HepG2 (cell line): ENCODE measurements around the gene SRPRA. TPM values are rescaled to one million over a fixed set of nuclear protein-coding genes. Genes with fewer than 3 reads are reported as not detected.

Experiments used
- DMAP1 ChIP-seq: IDR thresholded peaks from 2 replicates; pipeline ENCODE4 v1.6.1; 2016
- ELF1 ChIP-seq: sonication (generic); formaldehyde crosslinking; IDR thresholded peaks from 2 replicates; pipeline ENCODE4 v1.4.0; 2020; ENCODE audit warnings: missing genetic modification reagents
- EZH2 ChIP-seq: conservative IDR thresholded peaks from 2 replicates; pipeline ENCODE4 v1.6.1; 2012; ENCODE audit warnings: mild to moderate bottlenecking, low read depth, low read length, moderate library complexity
- FOXK1 ChIP-seq: sonication (generic); formaldehyde crosslinking; IDR thresholded peaks from 2 replicates; pipeline ENCODE4 v1.4.0; 2020; ENCODE audit warnings: low read depth, missing genetic modification reagents, borderline replicate concordance
- HCFC1 ChIP-seq: fragments of 150-350 bp; IDR thresholded peaks from 2 replicates; pipeline ENCODE4 v1.6.1; 2014; ENCODE audit warnings: low read depth, low read length
- JUNB ChIP-seq: sonication (generic); formaldehyde crosslinking; IDR thresholded peaks from 2 replicates; pipeline ENCODE4 v1.8.0; 2022; ENCODE audit warnings: missing genetic modification reagents, mild to moderate bottlenecking, borderline replicate concordance
- KLF6 ChIP-seq: IDR thresholded peaks from 2 replicates; pipeline ENCODE4 v1.8.0; 2016; ENCODE audit warnings: missing biosample characterization, missing genetic modification reagents
- KMT2B ChIP-seq: IDR thresholded peaks from 2 replicates; pipeline ENCODE4 v1.6.1; 2016; ENCODE audit warnings: missing genetic modification reagents, missing compliant biosample characterization
- NR2F6 ChIP-seq, 2 experiments: IDR thresholded peaks; 2 replicates each; pipeline ENCODE4 v1.6.1; 2016; ENCODE audit warnings: antibody characterized with exemption in 1 of 2, mild to moderate bottlenecking in 1 of 2
- POGZ ChIP-seq: sonication (generic); formaldehyde crosslinking; IDR thresholded peaks from 2 replicates; pipeline ENCODE4 v1.4.0; 2020; ENCODE audit warnings: mild to moderate bottlenecking, missing genetic modification reagents
- TARDBP ChIP-seq: sonication (generic); formaldehyde crosslinking; IDR thresholded peaks from 2 replicates; pipeline ENCODE4 v1.8.0; 2022; ENCODE audit warnings: mild to moderate bottlenecking, missing genetic modification reagents
- ZNF333 ChIP-seq: sonication (generic); formaldehyde crosslinking; IDR thresholded peaks from 2 replicates; pipeline ENCODE4 v1.4.0; 2020; ENCODE audit warnings: mild to moderate bottlenecking, missing genetic modification reagents, borderline replicate concordance
- ZSCAN31 ChIP-seq: sonication (generic); formaldehyde crosslinking; IDR thresholded peaks from 2 replicates; pipeline ENCODE4 v1.5.0; 2020; ENCODE audit warnings: low read depth, mild to moderate bottlenecking, missing genetic modification reagents
- polyA plus RNA-seq, 8 experiments: library from polyadenylated mRNA; depleted of rRNA in 3 of 8; stranded (reverse) in 7 of 8; unstranded in 1 of 8; fragments of >200 nt; fragmentation: Illumina TruSeq in 4 of 8; extraction: Trizol in 4 of 8; gene quantifications; 2 replicates each; pipeline versions ENCODE4 v1.2.1 to v1.2.3, GENCODE V29; 2011 to 2016; ENCODE audit warnings: low read depth in 4 of 8, missing spikeins in 1 of 8, mixed read lengths in 1 of 8; ENCODE audit not compliant: insufficient read depth in 1 of 8
- total RNA-seq, 5 experiments: library from RNA; depleted of rRNA; stranded (reverse); fragments of >200 nt; fragmentation: Illumina TruSeq; extraction: Trizol; gene quantifications; 2 replicates each; pipeline ENCODE4 v1.2.3, GENCODE V29; 2016; ENCODE audit warnings: low read depth in 1 of 5
- TF ChIP-seq, protein P1 (sequence below), 2 experiments: IDR thresholded peaks; 2 replicates each; pipeline ENCODE4 v1.6.1; 2011 to 2012; ENCODE audit warnings: low read length in 2 of 2, borderline replicate concordance in 1 of 2, low read depth in 1 of 2, mild to moderate bottlenecking in 1 of 2, moderate library complexity in 1 of 2
- TF ChIP-seq, protein P2 (sequence below): sonication (generic); formaldehyde crosslinking; IDR thresholded peaks from 2 replicates; pipeline ENCODE4 v1.5.1; 2020; ENCODE audit warnings: missing genetic modification reagents, mild to moderate bottlenecking, borderline replicate concordance
- TF ChIP-seq, protein P3 (sequence below): IDR thresholded peaks from 2 replicates; pipeline ENCODE4 v1.6.1; 2012; ENCODE audit warnings: low read depth, low read length, improper control_type of control experiment
- TF ChIP-seq, protein P4 (sequence below): sonication (generic); formaldehyde crosslinking; IDR thresholded peaks from 2 replicates; pipeline ENCODE4 v1.4.0; 2020; ENCODE audit warnings: missing genetic modification reagents

Gene SRPRA
- total and polyA plus RNA-seq, 2 of the 13 experiments (the other 11 are each of a cell fraction or from before 2014, with no cell fraction given) = 27.7 to 64.6 TPM

DNA sequence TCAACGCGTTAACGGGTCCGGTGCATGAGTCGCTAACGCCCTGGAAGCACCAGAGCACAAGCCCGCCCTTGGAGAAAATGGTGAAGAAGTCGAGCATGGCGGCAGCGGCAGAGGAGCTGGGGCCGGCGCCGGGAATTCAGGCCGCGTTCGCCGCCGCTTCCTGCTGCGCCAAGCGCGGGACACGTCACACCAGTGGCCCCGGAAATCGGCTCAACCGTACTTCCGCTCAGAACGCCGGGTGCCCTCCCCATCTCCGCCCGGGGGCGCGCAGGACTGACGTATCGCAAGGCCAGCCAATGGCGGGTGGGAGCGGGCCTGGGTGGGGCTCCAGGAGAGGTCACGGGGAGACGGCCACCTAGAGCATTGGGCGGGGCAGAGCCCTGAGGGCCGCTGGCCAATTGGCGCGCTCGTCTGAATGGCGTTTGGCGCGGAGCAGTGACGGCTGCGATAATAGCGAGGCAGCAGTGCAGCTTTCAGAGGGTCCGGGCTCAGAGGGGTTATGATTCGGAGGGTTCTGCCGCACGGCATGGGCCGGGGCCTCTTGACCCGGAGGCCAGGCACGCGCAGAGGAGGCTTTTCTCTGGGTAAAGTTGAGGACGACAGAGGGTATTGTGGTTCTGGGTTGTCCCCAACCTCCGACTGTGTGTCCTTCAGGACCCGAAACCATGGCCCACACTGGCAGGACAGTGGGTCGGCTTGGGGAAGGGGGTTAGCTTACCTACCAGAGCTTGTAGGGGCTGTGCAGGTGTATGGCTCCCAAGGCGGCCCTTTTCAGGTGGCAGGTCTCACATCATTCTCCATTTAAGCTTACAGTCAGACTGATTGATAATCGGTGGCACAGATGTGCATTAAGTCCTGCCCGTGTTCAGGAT is at the start of gene SRPRA, which contains the start of gene FOXRED1 (continued):
- TF ChIP-seq, protein P1, sequence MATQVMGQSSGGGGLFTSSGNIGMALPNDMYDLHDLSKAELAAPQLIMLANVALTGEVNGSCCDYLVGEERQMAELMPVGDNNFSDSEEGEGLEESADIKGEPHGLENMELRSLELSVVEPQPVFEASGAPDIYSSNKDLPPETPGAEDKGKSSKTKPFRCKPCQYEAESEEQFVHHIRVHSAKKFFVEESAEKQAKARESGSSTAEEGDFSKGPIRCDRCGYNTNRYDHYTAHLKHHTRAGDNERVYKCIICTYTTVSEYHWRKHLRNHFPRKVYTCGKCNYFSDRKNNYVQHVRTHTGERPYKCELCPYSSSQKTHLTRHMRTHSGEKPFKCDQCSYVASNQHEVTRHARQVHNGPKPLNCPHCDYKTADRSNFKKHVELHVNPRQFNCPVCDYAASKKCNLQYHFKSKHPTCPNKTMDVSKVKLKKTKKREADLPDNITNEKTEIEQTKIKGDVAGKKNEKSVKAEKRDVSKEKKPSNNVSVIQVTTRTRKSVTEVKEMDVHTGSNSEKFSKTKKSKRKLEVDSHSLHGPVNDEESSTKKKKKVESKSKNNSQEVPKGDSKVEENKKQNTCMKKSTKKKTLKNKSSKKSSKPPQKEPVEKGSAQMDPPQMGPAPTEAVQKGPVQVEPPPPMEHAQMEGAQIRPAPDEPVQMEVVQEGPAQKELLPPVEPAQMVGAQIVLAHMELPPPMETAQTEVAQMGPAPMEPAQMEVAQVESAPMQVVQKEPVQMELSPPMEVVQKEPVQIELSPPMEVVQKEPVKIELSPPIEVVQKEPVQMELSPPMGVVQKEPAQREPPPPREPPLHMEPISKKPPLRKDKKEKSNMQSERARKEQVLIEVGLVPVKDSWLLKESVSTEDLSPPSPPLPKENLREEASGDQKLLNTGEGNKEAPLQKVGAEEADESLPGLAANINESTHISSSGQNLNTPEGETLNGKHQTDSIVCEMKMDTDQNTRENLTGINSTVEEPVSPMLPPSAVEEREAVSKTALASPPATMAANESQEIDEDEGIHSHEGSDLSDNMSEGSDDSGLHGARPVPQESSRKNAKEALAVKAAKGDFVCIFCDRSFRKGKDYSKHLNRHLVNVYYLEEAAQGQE (IDR thresholded peaks at IDR 0.05; ENCODE audit: borderline replicate concordance in 1 of 2, low read depth in 1 of 2, low read length in 2 of 2) = no peak
- TF ChIP-seq EZH2 (no peak), ELF1 (CRISPR knock-in tag) (peak; percentile 97), NR2F6 (IDR thresholded peaks at IDR 0.05) (no peak; the same call in 1 of the 2 replicates), NR2F6 (CRISPR knock-in tag; IDR thresholded peaks at IDR 0.05) (peak; percentile 54; the same call in 1 of the 2 replicates), HCFC1 (peak; percentile 69), KLF6 (CRISPR knock-in tag) (peak; percentile 25; the same call in 1 of the 2 replicates), KMT2B (CRISPR knock-in tag) (peak; percentile 92), ZNF333 (CRISPR knock-in tag) (no peak), POGZ (peak; percentile 98), FOXK1 (CRISPR knock-in tag) (peak; percentile 71; the same call in 1 of the 2 replicates), JUNB (CRISPR knock-in tag) (no peak), ZSCAN31 (CRISPR knock-in tag) (peak; percentile 61), DMAP1 (CRISPR knock-in tag) (peak; percentile 95), TARDBP (peak; percentile 42; the same call in 1 of the 2 replicates)
- TF ChIP-seq, protein P2, sequence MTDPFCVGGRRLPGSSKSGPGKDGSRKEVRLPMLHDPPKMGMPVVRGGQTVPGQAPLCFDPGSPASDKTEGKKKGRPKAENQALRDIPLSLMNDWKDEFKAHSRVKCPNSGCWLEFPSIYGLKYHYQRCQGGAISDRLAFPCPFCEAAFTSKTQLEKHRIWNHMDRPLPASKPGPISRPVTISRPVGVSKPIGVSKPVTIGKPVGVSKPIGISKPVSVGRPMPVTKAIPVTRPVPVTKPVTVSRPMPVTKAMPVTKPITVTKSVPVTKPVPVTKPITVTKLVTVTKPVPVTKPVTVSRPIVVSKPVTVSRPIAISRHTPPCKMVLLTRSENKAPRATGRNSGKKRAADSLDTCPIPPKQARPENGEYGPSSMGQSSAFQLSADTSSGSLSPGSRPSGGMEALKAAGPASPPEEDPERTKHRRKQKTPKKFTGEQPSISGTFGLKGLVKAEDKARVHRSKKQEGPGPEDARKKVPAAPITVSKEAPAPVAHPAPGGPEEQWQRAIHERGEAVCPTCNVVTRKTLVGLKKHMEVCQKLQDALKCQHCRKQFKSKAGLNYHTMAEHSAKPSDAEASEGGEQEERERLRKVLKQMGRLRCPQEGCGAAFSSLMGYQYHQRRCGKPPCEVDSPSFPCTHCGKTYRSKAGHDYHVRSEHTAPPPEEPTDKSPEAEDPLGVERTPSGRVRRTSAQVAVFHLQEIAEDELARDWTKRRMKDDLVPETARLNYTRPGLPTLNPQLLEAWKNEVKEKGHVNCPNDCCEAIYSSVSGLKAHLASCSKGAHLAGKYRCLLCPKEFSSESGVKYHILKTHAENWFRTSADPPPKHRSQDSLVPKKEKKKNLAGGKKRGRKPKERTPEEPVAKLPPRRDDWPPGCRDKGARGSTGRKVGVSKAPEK = no peak
- TF ChIP-seq, protein P3, sequence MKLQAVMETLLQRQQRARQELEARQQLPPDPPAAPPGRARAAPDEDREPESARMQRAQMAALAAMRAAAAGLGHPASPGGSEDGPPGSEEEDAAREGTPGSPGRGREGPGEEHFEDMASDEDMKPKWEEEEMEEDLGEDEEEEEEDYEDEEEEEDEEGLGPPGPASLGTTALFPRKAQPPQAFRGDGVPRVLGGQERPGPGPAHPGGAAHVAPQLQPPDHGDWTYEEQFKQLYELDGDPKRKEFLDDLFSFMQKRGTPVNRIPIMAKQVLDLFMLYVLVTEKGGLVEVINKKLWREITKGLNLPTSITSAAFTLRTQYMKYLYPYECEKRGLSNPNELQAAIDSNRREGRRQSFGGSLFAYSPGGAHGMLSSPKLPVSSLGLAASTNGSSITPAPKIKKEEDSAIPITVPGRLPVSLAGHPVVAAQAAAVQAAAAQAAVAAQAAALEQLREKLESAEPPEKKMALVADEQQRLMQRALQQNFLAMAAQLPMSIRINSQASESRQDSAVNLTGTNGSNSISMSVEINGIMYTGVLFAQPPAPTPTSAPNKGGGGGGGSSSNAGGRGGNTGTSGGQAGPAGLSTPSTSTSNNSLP = 0 out of 2 replicates have a peak, but pooled peaks have one; percentile 21
- TF ChIP-seq, protein P4, sequence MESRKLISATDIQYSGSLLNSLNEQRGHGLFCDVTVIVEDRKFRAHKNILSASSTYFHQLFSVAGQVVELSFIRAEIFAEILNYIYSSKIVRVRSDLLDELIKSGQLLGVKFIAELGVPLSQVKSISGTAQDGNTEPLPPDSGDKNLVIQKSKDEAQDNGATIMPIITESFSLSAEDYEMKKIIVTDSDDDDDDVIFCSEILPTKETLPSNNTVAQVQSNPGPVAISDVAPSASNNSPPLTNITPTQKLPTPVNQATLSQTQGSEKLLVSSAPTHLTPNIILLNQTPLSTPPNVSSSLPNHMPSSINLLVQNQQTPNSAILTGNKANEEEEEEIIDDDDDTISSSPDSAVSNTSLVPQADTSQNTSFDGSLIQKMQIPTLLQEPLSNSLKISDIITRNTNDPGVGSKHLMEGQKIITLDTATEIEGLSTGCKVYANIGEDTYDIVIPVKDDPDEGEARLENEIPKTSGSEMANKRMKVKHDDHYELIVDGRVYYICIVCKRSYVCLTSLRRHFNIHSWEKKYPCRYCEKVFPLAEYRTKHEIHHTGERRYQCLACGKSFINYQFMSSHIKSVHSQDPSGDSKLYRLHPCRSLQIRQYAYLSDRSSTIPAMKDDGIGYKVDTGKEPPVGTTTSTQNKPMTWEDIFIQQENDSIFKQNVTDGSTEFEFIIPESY = no peak
